Measurements from ENCODE around the gene COLEC12.
A peak's percentile ranks its signal among the peaks of the same experiment; 100 is the strongest.
"Not testable (repeated sequence)": the region's sequence is repeated elsewhere in the genome, so short reads cannot be mapped to it uniquely, and the experiment has no call there.

The COLEC12 gene

DNA sequence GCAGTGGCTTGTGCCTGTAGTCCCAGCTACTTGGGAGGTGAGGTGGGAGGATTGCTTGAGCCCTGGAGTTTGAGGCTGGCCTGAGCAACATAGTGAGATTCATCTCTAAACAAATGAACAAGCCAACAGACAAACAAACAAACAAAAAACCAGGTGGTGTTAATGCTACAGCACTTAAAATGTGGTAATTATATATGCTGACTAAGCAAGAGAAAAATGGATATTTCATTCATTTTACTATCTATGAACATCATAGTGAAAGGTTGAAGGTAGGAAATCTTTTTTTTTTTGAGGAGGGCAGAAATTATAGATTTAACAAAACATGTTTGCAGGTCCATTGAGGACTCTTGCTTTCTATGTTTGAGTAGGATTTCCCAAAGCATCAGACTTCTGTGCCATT is 190.5 kb downstream of the COLEC12 start:
- no peak for DNase-seq

DNA sequence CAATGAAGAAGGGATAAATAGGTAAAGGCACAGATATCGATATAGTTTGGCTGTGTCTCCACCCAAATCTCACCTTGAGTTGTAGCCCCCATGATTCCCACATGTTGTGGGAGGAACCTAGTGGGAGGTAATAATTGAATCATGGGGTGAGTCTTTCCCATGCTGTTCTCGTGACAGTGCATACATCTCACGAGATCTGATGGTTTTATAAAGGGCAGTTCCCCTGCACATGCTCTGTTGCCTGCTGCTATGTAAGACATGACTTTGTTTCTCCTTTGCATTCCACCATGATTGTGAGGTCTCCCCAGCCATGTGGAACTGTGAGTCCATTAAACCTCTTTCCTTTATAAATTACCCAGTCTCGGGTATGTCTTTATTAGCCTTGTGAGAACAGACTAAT is 192.4 kb downstream of the COLEC12 start:
- not testable (repeated sequence) for DNase-seq

DNA sequence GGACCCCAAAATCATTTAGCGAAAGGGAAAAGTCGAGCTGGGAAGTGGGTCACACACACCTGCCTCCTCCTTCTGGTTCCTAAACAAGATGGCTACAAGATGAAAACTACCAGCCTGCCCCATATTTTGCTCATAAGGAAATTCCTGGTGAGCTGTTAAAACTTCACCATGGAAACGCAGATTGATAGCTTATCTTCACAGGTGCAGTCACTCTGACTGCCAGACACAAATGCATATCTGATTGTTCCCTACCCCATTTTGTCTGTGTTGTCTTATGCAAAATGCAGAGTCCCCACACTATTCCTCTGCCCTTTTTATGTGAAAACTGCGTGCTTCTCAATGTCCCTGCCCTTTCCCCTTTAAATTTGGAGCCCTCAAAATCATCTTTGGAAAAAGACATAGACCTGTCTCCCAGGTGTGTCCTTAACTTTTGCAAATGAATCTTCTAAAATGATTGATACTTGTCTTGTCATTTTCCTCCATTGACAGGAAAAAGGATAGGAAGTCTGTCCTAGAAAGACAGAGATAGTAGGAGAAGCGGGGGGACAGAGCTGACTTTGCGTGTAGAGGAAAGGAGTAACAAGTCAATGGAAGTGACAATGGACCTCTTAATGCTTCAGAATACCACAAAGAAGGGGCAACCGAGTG is 193.8 kb downstream of the COLEC12 start:
- DNase-seq = no peak

DNA sequence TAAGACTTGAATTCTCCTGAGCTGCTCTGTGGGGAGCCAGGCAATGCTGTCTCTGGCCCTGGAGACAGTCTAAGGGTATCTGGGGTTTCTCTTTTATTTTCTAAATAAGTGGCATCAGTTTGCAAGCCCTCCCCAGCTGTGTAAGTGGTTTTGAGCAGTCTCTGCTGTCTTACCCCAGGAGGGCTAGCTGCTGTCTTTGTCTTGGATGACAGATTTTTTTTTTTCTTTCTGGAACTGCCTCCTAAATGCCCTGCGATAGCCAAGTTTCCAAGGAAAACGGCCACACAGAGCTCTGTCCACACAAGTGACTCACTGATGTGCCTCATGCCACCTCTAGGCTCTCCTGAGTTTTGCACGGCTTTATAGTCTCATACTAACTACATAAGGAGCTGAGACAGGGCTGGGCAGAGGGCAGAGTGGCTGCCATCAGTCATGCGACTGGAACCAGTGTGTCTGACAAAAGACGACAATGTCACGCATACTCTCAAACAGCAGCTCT is 195.4 kb downstream of the COLEC12 start:
- no peak for DNase-seq

DNA sequence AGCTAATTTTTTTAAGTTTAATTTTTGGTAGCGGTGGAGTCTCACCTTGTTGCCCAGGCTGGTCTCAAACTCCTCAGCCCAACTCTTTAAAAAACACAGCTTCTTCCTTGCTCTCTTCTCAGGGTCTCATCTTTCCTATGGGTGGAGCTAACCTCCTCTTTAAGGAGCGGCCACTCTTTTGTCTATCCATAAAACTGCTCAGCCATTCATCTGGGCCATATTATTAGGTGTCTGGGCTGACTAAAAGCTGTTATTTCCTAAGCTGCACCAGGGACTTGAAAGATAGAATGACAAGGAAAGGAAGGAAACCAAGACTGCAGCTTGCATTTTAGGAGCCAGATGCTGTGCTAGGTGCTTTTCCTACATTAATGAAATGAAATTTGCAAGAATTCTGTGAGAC is 196.9 kb downstream of the COLEC12 start:
- no peak for DNase-seq

DNA sequence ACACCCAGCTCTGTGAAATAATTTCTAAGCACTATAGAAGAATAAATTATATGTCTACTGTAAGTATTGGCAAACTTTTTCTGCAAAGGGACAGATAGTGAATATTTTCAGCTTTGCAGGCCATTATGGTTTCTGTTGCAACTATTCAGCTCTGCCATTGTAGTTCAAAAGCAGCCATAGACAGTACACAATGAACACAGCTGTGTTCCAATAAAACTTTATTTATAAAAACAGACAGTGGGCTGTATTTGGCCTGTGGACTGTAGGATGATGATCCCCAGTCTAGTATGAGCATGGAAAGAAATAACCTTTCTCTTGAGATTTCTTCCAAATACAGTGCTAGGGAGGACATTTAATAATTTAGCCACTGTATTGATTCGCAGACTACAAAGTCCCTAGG is 197.5 kb downstream of the COLEC12 start:
- DNase-seq = no peak

DNA sequence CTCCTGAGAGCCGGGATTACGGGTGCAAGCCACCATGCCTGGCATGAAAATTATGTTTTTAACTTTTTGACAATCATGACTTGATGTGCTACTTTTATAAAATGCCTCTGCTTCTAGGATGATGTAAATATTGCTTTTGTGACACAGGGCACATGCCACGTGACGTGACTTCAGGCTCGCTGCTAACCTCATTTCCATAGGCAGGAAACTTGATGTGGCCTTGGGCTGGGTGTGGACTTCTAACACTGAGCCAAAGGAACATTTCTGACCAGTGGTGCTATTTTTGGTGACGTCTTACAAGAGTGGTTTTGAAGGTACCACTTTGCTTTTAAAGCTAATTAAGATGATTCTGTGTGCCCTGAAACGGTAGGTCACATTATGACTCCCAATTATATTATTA is 198.4 kb downstream of the COLEC12 start:
- DNase-seq = no peak

DNA sequence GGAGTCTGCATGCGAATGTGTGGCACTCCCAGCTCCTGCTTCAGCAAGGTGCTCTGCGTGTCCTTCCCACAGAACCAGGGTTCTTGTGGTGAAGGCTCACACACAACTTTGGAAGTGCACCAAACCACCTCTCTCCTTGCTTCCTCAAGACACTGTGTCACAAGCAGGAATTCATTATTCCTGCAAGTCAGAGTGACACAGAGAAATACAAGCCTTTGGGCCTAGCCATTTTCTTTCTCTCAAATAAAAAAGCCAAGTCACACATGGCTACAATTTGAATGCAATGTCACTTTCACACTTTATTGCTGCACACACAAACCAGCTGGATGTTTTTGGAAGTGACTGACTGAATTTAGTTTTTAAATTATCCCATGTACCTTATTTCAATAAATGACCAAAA is 202.6 kb downstream of the COLEC12 start:
- DNase-seq = no peak

DNA sequence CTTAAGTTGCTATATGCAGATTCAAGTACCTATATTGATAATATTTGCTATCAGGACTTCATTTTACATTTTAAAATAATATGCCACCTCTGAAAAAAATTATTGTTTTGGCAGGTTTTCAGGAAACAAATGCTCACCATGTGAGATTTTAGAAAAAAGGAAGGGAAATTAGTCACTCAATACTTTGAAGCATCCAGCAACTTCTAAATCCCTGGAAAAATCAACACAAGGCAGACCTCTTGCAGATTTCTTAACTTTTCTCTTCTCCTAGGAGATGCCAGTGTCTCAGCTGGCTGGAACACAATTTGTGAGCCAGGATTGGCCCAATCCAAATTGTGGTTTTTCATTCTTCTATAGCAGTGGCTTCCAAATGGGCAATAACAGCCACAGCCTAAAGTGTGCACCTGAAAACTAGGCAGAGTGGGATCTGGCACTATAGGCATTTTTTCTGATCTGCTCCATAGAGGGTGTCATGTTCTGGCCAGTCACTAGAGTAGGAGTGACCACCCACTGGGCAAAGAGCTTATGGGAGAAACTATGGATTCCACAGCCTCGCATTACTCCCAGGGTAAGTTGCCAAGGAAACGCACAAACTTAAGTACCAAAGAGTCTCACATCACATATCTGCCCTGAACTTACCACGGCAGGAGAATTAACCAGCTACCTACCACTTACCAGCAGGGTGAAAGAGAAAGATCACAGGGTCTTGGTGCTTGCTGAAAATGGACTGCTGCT is 204.6 kb downstream of the COLEC12 start:
- DNase-seq = no peak

DNA sequence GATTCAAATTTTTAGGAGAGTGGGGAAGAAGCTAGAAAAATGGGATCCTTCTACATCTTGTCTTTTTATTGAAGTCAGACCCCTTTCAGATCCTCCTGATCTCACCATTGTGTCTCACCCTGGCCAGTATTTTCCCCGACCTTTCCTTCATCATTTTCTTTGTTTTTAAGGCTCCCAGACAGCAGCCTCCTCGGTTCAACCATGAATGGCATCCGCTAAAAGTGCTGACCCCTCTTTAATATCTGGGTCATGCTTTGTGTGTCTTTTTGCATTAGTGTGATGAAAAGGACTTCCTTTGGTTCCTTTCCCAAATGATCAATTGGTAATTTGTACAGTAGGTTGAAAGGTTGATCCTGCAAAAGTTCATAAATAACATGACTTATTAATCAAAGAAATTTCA is 205.9 kb downstream of the COLEC12 start:
- no peak for DNase-seq

DNA sequence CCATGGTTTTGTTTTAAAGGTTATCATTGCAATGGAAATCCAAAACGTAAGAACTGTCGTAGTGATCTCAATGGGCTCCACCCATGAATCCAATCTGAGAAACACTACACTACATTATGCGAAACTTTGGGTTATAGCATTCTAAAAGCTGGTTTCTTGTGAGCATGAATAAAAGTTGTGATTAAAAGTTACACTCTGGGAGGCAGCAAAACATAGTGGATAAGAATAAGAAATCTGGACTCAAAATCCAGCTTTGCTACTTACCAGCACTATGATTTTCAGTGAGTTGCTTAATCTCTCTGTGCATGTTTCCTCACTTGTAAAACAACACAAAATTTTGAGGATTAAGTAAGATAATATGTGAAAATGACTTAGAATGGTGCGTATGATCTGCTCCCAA is 207.0 kb downstream of the COLEC12 start:
- DNase-seq = no peak

DNA sequence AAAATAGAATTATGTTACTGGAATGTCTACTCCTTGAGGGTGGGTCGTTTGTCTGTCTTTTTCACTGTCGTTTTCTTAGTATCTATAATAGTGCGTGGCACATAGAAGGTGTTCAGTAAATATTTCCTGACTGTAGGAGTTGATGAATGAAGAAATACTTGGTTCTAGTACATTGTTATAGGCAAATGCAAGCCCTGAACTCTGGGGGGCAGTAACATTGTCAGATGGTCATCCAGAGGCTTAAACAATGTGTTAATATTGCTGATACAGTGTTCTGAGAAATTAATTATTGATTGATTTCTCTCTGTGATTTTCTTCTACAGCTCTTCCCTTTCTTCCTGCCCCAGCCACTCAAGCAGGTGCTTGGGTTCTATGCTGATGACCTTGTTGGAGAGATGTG is 208.2 kb downstream of the COLEC12 start:
- DNase-seq = no peak

DNA sequence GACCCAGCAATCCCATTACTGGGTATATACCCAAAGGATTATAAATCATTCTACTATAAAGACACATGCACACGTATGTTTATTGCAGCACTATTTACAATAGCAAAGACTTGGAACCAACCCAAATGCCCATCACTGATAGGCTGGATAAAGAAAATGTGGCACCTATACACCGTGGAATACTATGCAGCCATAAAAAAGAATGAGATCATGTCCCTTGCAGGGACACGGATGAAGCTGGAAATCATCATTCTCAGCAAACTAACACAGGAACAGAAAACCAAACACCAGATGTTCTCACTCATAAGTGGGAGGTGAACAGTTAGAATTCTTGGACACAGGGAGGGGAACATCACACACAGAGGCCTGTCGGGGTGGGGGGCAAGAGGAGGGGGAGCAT is 210.5 kb downstream of the COLEC12 start:
- not testable (repeated sequence) for DNase-seq

DNA sequence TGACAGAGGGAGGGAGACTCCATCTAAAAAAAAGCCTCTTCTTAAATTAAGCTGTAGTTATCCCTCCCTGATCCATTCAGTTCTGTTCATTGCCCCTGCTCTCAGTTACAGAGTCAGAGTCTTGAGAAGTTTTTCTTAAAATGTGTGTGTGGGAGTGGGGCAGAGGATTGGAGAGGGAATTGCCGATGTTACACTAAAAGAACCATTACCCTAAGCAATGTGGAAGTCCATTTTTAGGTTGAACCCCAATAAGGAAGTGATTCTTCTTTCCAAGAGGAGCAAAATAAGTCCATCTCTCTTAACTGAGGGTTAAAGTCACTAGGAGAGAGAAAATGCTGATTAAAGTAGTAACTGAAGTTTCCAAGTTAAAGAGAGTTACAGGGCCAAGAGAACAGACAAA is 211.5 kb downstream of the COLEC12 start:
- no peak for DNase-seq

DNA sequence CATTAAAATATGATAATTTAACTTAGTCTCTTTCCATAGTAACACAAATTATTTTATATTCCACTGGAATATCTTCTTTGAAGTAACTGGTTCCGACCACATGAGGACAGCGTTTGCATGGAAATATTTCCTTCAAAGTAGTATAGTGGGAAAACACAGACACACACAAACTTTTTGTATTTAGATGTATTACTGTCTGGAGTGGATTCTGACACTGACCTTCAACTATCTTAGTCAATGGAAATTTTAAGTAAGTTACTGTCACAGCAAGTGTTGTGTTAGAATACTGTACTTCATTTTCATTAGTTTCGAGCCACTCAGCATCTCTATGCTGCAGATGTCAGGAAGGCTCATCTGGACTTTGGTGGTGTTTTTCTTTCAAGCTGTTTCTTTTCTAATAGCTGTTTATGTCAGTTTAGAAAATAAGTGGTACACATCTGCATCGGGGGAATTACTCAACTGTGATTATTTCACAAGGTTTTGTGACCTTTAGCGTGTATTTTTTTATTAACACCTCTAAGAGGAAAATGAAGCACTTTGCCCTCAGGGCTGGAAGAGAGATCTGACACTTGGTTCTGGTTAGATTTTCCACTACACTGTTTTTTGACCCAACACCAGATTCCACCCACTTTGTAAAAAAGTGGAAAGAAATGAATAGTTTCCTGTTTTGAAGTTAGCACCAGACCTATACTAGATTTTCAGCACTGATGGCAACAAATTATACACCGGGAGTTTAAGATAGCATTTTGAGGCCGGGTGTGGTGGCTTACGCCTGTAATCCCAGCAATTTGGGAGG is 213.8 kb downstream of the COLEC12 start:
- no peak for DNase-seq

DNA sequence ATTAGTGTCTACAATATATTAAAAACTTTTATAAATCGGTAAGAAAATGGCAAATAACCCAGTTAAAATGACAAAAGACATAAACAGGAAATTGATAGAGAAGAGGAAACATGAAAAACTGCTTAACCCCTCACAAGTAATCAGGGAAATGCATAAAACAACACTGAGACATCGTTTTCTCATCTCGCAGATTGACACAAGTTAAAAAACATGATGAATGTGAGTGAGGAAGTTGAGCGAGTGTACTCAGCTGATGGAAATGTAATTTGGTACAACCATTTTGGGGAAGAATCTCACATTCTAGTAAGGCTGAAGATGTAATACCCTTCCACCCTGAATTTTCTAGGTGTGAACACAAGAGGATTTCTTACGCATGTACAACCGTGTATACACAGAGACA is 214.7 kb downstream of the COLEC12 start:
- no peak for DNase-seq

DNA sequence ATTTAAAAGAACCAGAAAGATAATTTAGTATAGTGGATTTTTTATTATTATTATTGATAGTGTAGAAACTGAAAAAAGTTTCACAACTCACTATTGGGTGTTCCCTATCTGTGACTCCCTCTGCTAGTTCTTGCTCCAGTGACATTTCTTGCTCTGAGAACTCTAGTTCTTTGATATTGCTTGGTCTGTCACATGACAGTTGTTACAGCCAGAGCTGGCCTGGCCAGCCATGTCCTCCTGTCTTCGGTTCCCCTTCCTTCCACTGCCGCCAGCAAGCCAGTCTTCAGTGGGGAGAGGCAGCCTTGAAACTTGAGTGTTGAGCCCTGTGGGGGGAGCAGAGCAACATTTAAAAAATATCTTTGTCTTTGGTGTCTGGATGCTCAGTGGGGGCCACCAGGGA is 225.0 kb downstream of the COLEC12 start:
- no peak for DNase-seq

DNA sequence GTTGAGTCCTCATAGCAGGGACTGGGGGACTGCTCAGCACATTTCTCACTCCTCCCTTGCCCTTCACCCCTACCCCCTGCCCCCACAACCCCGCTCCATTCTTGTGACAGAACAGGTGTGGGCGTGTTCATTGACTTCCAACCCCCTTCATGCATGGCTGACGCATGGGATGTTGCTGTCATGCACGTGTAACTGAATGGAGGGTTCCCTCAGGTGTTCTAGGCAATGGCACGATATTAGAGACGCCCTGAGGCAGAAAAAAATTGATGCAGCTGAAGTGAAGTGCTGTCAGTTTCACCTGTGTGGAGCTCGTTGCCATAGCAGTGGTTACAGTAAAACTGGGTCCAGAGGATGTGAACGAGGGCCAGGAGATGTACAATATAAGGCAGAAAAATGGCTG is 226.2 kb downstream of the COLEC12 start:
- DNase-seq = no peak

DNA sequence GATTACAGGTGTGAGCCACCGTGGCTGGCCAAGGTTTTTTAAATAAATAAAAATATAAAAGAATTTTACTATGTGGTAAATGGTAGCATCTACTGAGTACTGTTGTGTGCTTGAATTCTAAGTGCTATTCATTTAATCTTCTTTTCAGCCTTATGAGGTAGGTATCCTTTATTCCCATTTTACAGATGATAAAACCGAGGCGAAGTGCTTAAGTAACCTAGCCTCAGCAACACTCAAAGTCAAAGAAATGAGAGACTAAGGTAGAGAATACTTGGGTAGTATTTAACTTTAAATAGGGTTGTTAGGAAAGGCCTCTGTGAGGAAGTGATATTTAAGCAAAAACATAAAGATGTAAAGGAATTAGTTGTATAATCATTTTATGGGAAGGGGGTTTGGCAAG is 227.0 kb downstream of the COLEC12 start:
- no peak for DNase-seq

DNA sequence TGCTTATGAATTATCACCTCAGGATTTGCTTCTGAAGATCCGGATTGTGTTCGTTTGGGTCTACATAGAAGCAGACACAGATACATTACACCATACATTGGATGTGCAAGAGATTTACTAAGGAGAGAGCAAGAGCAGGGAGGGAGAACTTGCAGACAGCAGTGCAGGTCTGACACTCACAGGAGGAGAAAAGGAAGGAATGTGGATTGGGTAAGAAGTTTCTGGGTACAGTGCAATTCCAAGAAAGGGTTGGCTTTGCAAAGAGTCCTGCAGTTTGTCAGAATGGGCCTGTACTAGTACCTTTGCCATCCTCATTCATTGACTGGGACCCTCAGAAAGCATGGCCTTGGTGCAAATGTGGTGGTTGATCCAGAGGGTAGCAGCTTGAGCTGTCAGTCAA is 227.9 kb downstream of the COLEC12 start:
- DNase-seq = no peak

DNA sequence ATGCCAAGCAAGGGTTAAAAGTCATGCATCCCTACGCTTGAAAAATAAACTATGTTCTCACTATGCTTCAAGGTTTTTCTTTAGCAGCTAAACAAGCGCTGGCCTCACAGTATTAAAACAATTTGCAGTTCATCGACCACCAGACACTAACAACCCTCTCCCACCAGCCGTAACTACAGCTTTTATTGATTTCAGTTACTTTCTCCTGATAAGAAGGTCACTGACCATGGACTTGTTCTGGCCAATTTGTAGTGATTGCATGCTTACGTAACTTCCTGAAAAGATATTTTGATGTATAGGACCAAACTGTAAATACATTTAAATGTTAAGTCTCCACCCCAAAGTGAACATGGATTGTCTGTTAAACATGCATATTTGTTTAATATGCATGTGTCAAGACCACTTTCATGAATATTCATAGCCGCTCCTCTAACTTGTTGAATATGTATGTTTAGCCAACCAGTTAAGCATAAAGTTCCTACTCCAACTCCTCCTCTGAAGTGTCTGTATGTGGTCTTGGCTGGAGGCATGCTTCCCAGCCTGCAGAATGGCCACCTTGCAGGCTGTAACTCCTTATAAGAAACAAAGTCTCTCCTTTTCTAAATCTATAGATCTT is 230.9 kb downstream of the COLEC12 start:
- no peak for DNase-seq

DNA sequence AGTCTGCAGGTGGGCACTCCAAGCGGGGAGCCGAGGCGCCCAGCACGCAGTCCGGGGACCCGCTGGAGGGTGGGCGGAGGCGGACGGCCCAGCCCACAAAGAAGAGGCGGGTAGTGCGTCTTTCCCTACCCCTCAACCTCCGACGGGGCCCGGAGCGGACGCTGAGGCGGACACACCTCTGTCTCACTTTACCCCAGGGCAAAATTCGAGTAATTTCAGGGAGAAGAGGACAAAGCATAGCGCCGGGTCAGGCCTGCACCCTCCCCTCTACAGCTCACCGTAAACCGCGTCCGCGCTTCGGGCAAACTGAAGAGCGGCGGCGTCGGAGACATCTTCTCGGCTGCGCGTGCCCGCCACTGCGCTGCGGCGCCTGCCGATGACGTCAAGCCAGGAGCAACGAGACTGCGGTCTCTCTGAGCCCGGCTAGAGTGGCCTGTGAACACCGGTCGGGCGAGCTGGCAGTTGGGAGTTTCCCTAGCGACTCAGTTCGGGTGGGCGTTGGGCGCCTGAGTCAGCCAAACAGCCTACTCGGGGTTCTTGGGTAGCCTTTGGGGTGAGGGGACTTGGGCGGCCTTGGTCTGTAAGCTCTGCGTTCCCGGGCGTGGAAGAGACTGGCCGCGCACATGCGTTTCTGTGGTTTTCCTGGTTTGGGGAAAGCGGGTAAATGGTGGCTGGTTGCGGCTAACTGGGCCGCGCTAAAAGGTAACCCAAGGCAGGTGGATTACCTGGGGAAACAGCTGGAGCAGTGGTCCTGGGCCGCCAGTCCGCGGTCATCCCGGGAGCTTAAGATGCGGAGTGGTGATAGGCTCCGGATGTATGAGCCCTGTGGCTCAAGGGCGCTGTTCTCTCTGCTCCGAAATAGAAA is 232.6 kb downstream of the COLEC12 start, which contains the start of gene THOC1:
TSS of gene THOC1 (minus strand) at position 360 of the 865 bp plus-strand sequence. CDS start at position 332, 28 bp downstream.
- peak; percentile 78 for DNase-seq

DNA sequence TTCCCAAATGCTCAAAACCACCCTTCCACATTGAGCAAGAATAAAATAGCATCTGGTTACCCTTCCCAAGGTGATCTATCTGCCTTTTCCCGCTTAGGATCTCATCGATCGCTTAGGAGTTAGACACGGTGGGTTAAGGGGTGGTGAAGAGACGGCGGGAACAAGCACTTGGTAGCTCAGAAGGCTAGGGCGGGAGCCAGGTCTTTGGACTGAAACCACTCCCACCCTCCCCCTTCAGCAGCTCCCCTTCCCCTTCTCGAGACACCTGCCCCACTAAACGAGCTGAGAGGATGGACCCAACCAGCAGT is 233.2 kb downstream of the COLEC12 start:
- DNase-seq = no peak

Measured in SHP77 treated with DMSO at 0.1 percent for 48 hours (cell line).